K562 (cell line): ENCODE measurements around the gene PRM3. TPM values are rescaled to one million over a fixed set of nuclear protein-coding genes. Genes with fewer than 3 reads are reported as not detected.

Experiments
- ELK3 ChIP-seq: fragments of 450-650 bp; formaldehyde crosslinking; IDR thresholded peaks from 2 replicates; pipeline ENCODE4 v1.4.0; 2020; ENCODE audit warnings: mild to moderate bottlenecking
- GABPB1 ChIP-seq: sonication (generic); formaldehyde crosslinking; IDR thresholded peaks from 2 replicates; pipeline ENCODE4 v1.8.0; 2022; ENCODE audit warnings: mild to moderate bottlenecking, missing genetic modification reagents
- GTF2F1 ChIP-seq: IDR thresholded peaks from 2 replicates; pipeline ENCODE4 v1.6.1; 2011; ENCODE audit warnings: low read depth, low read length, improper control_type of control experiment
- ID3 ChIP-seq, 2 experiments: fragments of 250-450 bp in 1 of 2; fragments of 450-650 bp in 1 of 2; sonication (Bioruptor Pico) in 1 of 2; IDR thresholded peaks; 2 replicates each; pipeline versions ENCODE4 v1.6.1 to v1.8.0; 2016 to 2021; ENCODE audit warnings: mild to moderate bottlenecking in 2 of 2, moderate library complexity in 2 of 2, missing compliant biosample characterization in 1 of 2, missing genetic modification characterization in 1 of 2
- POLR3A ChIP-seq: IDR thresholded peaks from 2 replicates; pipeline ENCODE4 v1.6.1; 2011; ENCODE audit warnings: borderline replicate concordance, mild to moderate bottlenecking, moderate library complexity; ENCODE audit not compliant: insufficient read length, insufficient read depth; ENCODE audit errors: extremely low read depth
- RERE ChIP-seq: sonication (generic); formaldehyde crosslinking; IDR thresholded peaks from 2 replicates; pipeline ENCODE4 v1.8.0; 2023; ENCODE audit warnings: missing genetic modification reagents, mild to moderate bottlenecking, borderline replicate concordance
- RNF2 ChIP-seq: sonication (generic); IDR thresholded peaks from 2 replicates; pipeline ENCODE4 v1.6.1; 2016
- SMAD4 ChIP-seq: fragments of 250-450 bp; sonication (Bioruptor Pico); conservative IDR thresholded peaks from 2 replicates; pipeline ENCODE4 v1.8.0; 2021; ENCODE audit warnings: inconsistent platforms, mild to moderate bottlenecking, moderate library complexity
- ZFP30 ChIP-seq: fragments of 250-450 bp; sonication (Bioruptor Pico); IDR thresholded peaks from 2 replicates; pipeline ENCODE4 v1.8.0; 2022; ENCODE audit warnings: moderate library complexity, mild to moderate bottlenecking, inconsistent platforms, borderline replicate concordance
- polyA plus RNA-seq, 8 experiments: library from polyadenylated mRNA; depleted of rRNA in 4 of 8; stranded (reverse) in 5 of 8; unstranded in 3 of 8; fragments of >200 nt; fragmentation: Nextera tagmentation in 2 of 8; fragmentation: Illumina TruSeq in 1 of 8; extraction: Ambion mirVana in 2 of 8; extraction: Trizol in 1 of 8; gene quantifications; 2 replicates each; pipeline versions ENCODE4 v1.2.1 to v1.2.3, GENCODE V29; 2011 to 2014; ENCODE audit warnings: inconsistent platforms in 1 of 8, missing spikeins in 1 of 8
- total RNA-seq, 7 experiments: library from RNA; depleted of rRNA in 6 of 7; stranded (reverse); fragments of >200 nt in 6 of 7; fragmentation: Illumina TruSeq in 2 of 7; extraction: Trizol in 2 of 7; gene quantifications; 2 replicates each; pipeline versions ENCODE4 v1.2.1 to v1.2.3, GENCODE V29; 2011 to 2021; ENCODE audit warnings: low replicate concordance in 1 of 7
- TF ChIP-seq, protein P1 (sequence below): sonication (generic); formaldehyde crosslinking; IDR thresholded peaks from 2 replicates; pipeline ENCODE4 v1.8.0; 2022; ENCODE audit warnings: mild to moderate bottlenecking, missing genetic modification reagents
- TF ChIP-seq, protein P2 (sequence below): sonication (generic); formaldehyde crosslinking; IDR thresholded peaks from 2 replicates; pipeline ENCODE4 v1.9.0; 2022; ENCODE audit warnings: mild to moderate bottlenecking, missing genetic modification reagents

Gene PRM3
- total and polyA plus RNA-seq, 9 of the 15 experiments (the other 6 are each of a cell fraction or from before 2014, with no cell fraction given) = not detected

GRCh38 chr16:11255737-11256660, 17.4 kb downstream of the PRM3 start, which contains the start of gene SOCS1 (continued):
- TF ChIP-seq RERE (CRISPR knock-in tag) (no peak), GABPB1 (CRISPR knock-in tag) (no peak), SMAD4 (CRISPR knock-in tag) (peak; percentile 80), ELK3 (CRISPR knock-in tag) (no peak), POLR3A (no peak), ZFP30 (CRISPR knock-in tag) (no peak), RNF2 (no peak), GTF2F1 (0 out of 2 replicates have a peak, but pooled peaks have one; percentile 28), ID3 (CRISPR knock-in tag; IDR thresholded peaks at IDR 0.05) (no peak), ID3 (tag; IDR thresholded peaks at IDR 0.05) (peak; percentile 41; the same call in 1 of the 2 replicates)
- TF ChIP-seq, protein P1, sequence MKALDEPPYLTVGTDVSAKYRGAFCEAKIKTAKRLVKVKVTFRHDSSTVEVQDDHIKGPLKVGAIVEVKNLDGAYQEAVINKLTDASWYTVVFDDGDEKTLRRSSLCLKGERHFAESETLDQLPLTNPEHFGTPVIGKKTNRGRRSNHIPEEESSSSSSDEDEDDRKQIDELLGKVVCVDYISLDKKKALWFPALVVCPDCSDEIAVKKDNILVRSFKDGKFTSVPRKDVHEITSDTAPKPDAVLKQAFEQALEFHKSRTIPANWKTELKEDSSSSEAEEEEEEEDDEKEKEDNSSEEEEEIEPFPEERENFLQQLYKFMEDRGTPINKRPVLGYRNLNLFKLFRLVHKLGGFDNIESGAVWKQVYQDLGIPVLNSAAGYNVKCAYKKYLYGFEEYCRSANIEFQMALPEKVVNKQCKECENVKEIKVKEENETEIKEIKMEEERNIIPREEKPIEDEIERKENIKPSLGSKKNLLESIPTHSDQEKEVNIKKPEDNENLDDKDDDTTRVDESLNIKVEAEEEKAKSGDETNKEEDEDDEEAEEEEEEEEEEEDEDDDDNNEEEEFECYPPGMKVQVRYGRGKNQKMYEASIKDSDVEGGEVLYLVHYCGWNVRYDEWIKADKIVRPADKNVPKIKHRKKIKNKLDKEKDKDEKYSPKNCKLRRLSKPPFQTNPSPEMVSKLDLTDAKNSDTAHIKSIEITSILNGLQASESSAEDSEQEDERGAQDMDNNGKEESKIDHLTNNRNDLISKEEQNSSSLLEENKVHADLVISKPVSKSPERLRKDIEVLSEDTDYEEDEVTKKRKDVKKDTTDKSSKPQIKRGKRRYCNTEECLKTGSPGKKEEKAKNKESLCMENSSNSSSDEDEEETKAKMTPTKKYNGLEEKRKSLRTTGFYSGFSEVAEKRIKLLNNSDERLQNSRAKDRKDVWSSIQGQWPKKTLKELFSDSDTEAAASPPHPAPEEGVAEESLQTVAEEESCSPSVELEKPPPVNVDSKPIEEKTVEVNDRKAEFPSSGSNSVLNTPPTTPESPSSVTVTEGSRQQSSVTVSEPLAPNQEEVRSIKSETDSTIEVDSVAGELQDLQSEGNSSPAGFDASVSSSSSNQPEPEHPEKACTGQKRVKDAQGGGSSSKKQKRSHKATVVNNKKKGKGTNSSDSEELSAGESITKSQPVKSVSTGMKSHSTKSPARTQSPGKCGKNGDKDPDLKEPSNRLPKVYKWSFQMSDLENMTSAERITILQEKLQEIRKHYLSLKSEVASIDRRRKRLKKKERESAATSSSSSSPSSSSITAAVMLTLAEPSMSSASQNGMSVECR (CRISPR knock-in tag) = peak; percentile 96
- TF ChIP-seq, protein P2, sequence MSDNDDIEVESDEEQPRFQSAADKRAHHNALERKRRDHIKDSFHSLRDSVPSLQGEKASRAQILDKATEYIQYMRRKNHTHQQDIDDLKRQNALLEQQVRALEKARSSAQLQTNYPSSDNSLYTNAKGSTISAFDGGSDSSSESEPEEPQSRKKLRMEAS (CRISPR knock-in tag) = peak; percentile 51
